ENCODE data around the gene ARMH3. TPM values are rescaled to one million over a fixed set of nuclear protein-coding genes. Genes with fewer than 3 reads are reported as not detected.
A peak's percentile ranks its signal among the peaks of the same experiment; 100 is the strongest.

The ARMH3 gene
- total RNA-seq, 2 experiments from 2014 or later = 25.2 to 26.3 TPM

- H3K27ac Mint-ChIP-seq = no peak overlapping the region
- POLR2A ChIA-PET = interaction anchor here (0.7 kb wide), 1 partner anchor 1419 kb away, joined by 3 read pairs; no protein-coding TSS in a partner anchor
- no peaks in the 10 kb centered on the region for H3K27me3 Mint-ChIP-seq (ENCODE audit: low read depth)
- CTCF ChIA-PET = interaction anchor here (1.0 to 5.7 kb wide), 6 partner anchors 10 to 104 kb away, joined by 3 to 32 read pairs (median 5); no protein-coding TSS in a partner anchor
- H3K4me3 Mint-ChIP-seq = no peak overlapping the region
- ATAC-seq (no peak), DNase-seq (no peak)
- peaks cover 8% of the 10 kb centered on the region for H3K4me1 Mint-ChIP-seq (ENCODE audit: low read depth)
- peaks cover 2% of the 10 kb centered on the region for H3K36me3 Mint-ChIP-seq (ENCODE audit: low read depth)
- H3K9me3 Mint-ChIP-seq (ENCODE audit: insufficient read depth) = no peaks in the 10 kb centered on the region
Measured at GRCh38 chr10:101906586-101907183, 149.3 kb downstream of the ARMH3 start.

DNA sequence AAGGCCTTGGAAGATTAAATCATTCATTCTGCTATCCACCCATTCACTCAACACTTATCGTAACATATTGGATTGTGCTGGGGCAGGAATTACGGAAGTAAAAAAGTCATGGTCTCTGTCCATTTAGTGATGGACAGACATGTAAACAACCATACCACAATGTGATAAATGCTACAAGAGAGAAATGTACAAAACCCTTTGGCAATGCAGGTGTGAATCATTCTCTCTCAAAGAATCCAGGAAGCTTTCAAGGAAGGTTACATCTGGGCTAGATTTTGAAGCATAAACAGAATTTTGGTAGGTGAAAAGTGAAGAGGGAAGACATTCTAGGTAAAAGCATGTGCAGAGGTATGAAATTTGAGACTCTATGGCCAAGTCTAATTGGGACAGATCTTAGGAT is 150.7 kb downstream of the ARMH3 start:
- Mint-ChIP-seq H3K27me3 (ENCODE audit: low read depth) (no peaks in the 10 kb centered on the region), H3K4me1 (ENCODE audit: low read depth) (peaks cover 8% of the 10 kb centered on the region), H3K36me3 (ENCODE audit: low read depth) (peaks cover 2% of the 10 kb centered on the region), H3K27ac (no peak overlapping the region), H3K4me3 (no peak overlapping the region), H3K9me3 (ENCODE audit: insufficient read depth) (no peaks in the 10 kb centered on the region)
- DNase-seq (no peak), ATAC-seq (no peak)
- ChIA-PET POLR2A (no interaction called here), CTCF (interaction anchor here (1.3 to 5.7 kb wide), 3 partner anchors 16 to 105 kb away, joined by 4 to 32 read pairs (median 9); no protein-coding TSS in a partner anchor)

DNA sequence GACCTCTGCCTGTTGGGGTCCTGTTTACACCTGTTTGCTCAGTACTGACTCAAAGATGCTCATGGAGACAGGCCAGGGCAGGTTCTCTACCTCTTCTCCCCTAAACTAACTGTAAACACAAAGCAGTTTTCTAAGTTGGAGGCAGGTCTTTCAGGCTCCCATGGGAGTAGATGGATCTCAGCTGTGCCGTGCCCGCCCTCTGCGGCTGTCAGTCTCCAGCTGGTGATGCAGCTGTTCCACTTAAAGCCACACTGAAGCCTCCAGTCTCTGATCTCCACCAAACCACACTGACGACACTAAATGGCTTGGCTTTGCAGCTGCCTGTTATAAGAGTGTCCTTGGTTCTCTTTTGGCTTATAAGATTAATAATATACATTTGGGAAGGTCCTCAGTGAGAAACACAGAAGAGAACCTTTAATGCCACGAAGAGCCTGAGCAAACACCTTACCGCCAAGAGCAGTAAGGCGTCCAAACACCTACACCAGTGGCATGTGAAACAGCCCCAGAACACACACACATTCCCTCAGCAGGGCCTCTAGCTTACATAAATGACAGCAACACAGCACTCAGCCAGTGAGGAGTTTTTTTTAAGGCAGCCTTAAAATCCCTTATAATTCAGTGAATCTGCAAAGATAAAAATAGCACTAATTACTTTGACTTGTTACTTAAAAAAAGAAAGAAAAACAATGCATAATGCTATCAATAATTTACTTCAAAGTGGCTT is 152.0 kb downstream of the ARMH3 start:
- peak; percentile 87 for ATAC-seq
- ChIA-PET CTCF (interaction anchor here (1.3 to 5.7 kb wide), 3 partner anchors 14 to 106 kb away, joined by 9 to 32 read pairs (median 15); no protein-coding TSS in a partner anchor), POLR2A (no interaction called here)
- Mint-ChIP-seq H3K9me3 (ENCODE audit: insufficient read depth) (no peaks in the 10 kb centered on the region), H3K4me3 (no peak overlapping the region), H3K27me3 (ENCODE audit: low read depth) (no peaks in the 10 kb centered on the region), H3K27ac (no peak overlapping the region), H3K4me1 (ENCODE audit: low read depth) (peaks cover 8% of the 10 kb centered on the region), H3K36me3 (ENCODE audit: low read depth) (no peaks in the 10 kb centered on the region)
- DNase-seq = peak; percentile 42

- ATAC-seq (no peak), DNase-seq (no peak)
- Mint-ChIP-seq H3K27me3 (ENCODE audit: low read depth) (no peaks in the 10 kb centered on the region), H3K27ac (no peak overlapping the region), H3K9me3 (ENCODE audit: insufficient read depth) (no peaks in the 10 kb centered on the region), H3K36me3 (ENCODE audit: low read depth) (no peaks in the 10 kb centered on the region), H3K4me1 (ENCODE audit: low read depth) (peaks cover 8% of the 10 kb centered on the region), H3K4me3 (no peak overlapping the region)
- POLR2A ChIA-PET = no interaction called here
- CTCF ChIA-PET = interaction anchor here (1.0 to 2.8 kb wide), 4 partner anchors 13 to 170 kb away, joined by 3 to 15 read pairs (median 6); no protein-coding TSS in a partner anchor
Measured at GRCh38 chr10:101902820-101903145, 153.2 kb downstream of the ARMH3 start.

GRCh38 chr10:101902032-101902819 is 153.7 kb downstream of the ARMH3 start:
- POLR2A ChIA-PET = no interaction called here
- no peak for ATAC-seq
- Mint-ChIP-seq H3K9me3 (ENCODE audit: insufficient read depth) (no peaks in the 10 kb centered on the region), H3K27ac (no peak overlapping the region), H3K36me3 (ENCODE audit: low read depth) (no peaks in the 10 kb centered on the region), H3K4me3 (no peak overlapping the region), H3K27me3 (ENCODE audit: low read depth) (no peaks in the 10 kb centered on the region), H3K4me1 (ENCODE audit: low read depth) (peaks cover 8% of the 10 kb centered on the region)
- CTCF ChIA-PET = interaction anchor here (1.0 to 2.8 kb wide), 6 partner anchors 12 to 171 kb away, joined by 3 to 15 read pairs (median 5); no protein-coding TSS in a partner anchor
- DNase-seq = no peak

- ATAC-seq = no peak
Measured at GRCh38 chr10:101901340-101901739, 154.6 kb downstream of the ARMH3 start.

GRCh38 chr10:101897633-101898032 is 158.3 kb downstream of the ARMH3 start:
- Mint-ChIP-seq H3K4me1 (ENCODE audit: low read depth) (no peaks in the 10 kb centered on the region), H3K36me3 (ENCODE audit: low read depth) (peaks cover 1% of the 10 kb centered on the region), H3K9me3 (ENCODE audit: insufficient read depth) (no peaks in the 10 kb centered on the region), H3K27ac (no peak overlapping the region), H3K4me3 (no peak overlapping the region), H3K27me3 (ENCODE audit: low read depth) (no peaks in the 10 kb centered on the region)
- ATAC-seq (no peak), DNase-seq (no peak)
- CTCF ChIA-PET = interaction anchor here (0.7 to 2.3 kb wide), 6 partner anchors 9 to 176 kb away, joined by 3 to 11 read pairs (median 5); no protein-coding TSS in a partner anchor
- POLR2A ChIA-PET = no interaction called here

More at GRCh38 chr10:101901340-101901739, 154.6 kb downstream of the ARMH3 start:
- peaks cover 1% of the 10 kb centered on the region for H3K36me3 Mint-ChIP-seq (ENCODE audit: low read depth)
- no peaks in the 10 kb centered on the region for H3K9me3 Mint-ChIP-seq (ENCODE audit: insufficient read depth)
- CTCF ChIA-PET = interaction anchor here (1.1 to 2.1 kb wide), 3 partner anchors 12 to 66 kb away, joined by 4 to 8 read pairs (median 5); no protein-coding TSS in a partner anchor
- POLR2A ChIA-PET = no interaction called here
- H3K27me3 Mint-ChIP-seq (ENCODE audit: low read depth) = no peaks in the 10 kb centered on the region
- DNase-seq = no peak
- H3K27ac Mint-ChIP-seq = no peak overlapping the region
- H3K4me1 Mint-ChIP-seq (ENCODE audit: low read depth) = peaks cover 8% of the 10 kb centered on the region
- H3K4me3 Mint-ChIP-seq = no peak overlapping the region

- ChIA-PET CTCF (interaction anchor here (1.5 to 2.2 kb wide), 3 partner anchors 55 to 177 kb away, joined by 4 to 11 read pairs (median 9); no protein-coding TSS in a partner anchor), POLR2A (no interaction called here)
- H3K27ac Mint-ChIP-seq = no peak overlapping the region
- H3K4me1 Mint-ChIP-seq (ENCODE audit: low read depth) = no peaks in the 10 kb centered on the region
- H3K9me3 Mint-ChIP-seq (ENCODE audit: insufficient read depth) = no peaks in the 10 kb centered on the region
- ATAC-seq (no peak), DNase-seq (no peak)
- no peaks in the 10 kb centered on the region for H3K27me3 Mint-ChIP-seq (ENCODE audit: low read depth)
- peaks cover 1% of the 10 kb centered on the region for H3K36me3 Mint-ChIP-seq (ENCODE audit: low read depth)
- H3K4me3 Mint-ChIP-seq = no peak overlapping the region
Measured at GRCh38 chr10:101896225-101896877, 159.6 kb downstream of the ARMH3 start.

GRCh38 chr10:101895781-101896180 is 160.2 kb downstream of the ARMH3 start:
- H3K9me3 Mint-ChIP-seq (ENCODE audit: insufficient read depth) = no peaks in the 10 kb centered on the region
- DNase-seq = no peak
- H3K27ac Mint-ChIP-seq = no peak overlapping the region
- H3K27me3 Mint-ChIP-seq (ENCODE audit: low read depth) = no peaks in the 10 kb centered on the region
- peaks cover 1% of the 10 kb centered on the region for H3K36me3 Mint-ChIP-seq (ENCODE audit: low read depth)
- ChIA-PET POLR2A (no interaction called here), CTCF (interaction anchor here (0.7 to 2.2 kb wide), 4 partner anchors 55 to 178 kb away, joined by 3 to 11 read pairs (median 6); no protein-coding TSS in a partner anchor)
- no peak overlapping the region for H3K4me3 Mint-ChIP-seq
- no peak for ATAC-seq
- H3K4me1 Mint-ChIP-seq (ENCODE audit: low read depth) = no peaks in the 10 kb centered on the region

- CTCF ChIA-PET = interaction anchor here (0.7 kb wide), 1 partner anchor 427 kb away, joined by 3 read pairs; no protein-coding TSS in a partner anchor
- no peaks in the 10 kb centered on the region for H3K4me1 Mint-ChIP-seq (ENCODE audit: low read depth)
- H3K27me3 Mint-ChIP-seq (ENCODE audit: low read depth) = no peaks in the 10 kb centered on the region
Measured at GRCh38 chr10:101894742-101895141, 161.2 kb downstream of the ARMH3 start.

GRCh38 chr10:101894266-101894665 is 161.7 kb downstream of the ARMH3 start:
- Mint-ChIP-seq H3K4me1 (ENCODE audit: low read depth) (no peaks in the 10 kb centered on the region), H3K36me3 (ENCODE audit: low read depth) (peaks cover 1% of the 10 kb centered on the region), H3K4me3 (no peak overlapping the region), H3K27me3 (ENCODE audit: low read depth) (no peaks in the 10 kb centered on the region), H3K27ac (no peak overlapping the region), H3K9me3 (ENCODE audit: insufficient read depth) (no peaks in the 10 kb centered on the region)
- CTCF ChIA-PET = interaction anchor here (0.7 kb wide), 1 partner anchor 427 kb away, joined by 3 read pairs; no protein-coding TSS in a partner anchor
- ATAC-seq = no peak
- POLR2A ChIA-PET = no interaction called here
- DNase-seq = no peak

More at GRCh38 chr10:101894742-101895141, 161.2 kb downstream of the ARMH3 start:
- H3K9me3 Mint-ChIP-seq (ENCODE audit: insufficient read depth) = no peaks in the 10 kb centered on the region
- no peak overlapping the region for H3K27ac Mint-ChIP-seq
- DNase-seq (no peak), ATAC-seq (no peak)
- POLR2A ChIA-PET = no interaction called here
- H3K4me3 Mint-ChIP-seq = no peak overlapping the region
- peaks cover 1% of the 10 kb centered on the region for H3K36me3 Mint-ChIP-seq (ENCODE audit: low read depth)

Measured in activated CD8-positive, alpha-beta T cell treated with anti-CD3 and anti-CD28 coated beads, Interleukin-2, amount 10 ng/mL, durations not matched to agents 7 days and 5 days (primary cell).